ENCODE results near the gene VKORC1. TPM values are rescaled to one million over a fixed set of nuclear protein-coding genes. Genes with fewer than 3 reads are reported as not detected.
"Not testable (repeated sequence)": the region's sequence is repeated elsewhere in the genome, so short reads cannot be mapped to it uniquely, and the experiment has no call there.

The VKORC1 gene
- total RNA-seq, 1 donor from 2014 or later: 32.6 TPM

GRCh38 chr16:31108794-31109558 is 14.4 kb upstream of the VKORC1 start:
- FAIRE-seq (no peak), DNase-seq (ENCODE audit: low read depth) (no peak)
- no peaks in the 10 kb centered on the region for H3K27me3 ChIP-seq (ENCODE audit: control insufficient read depth, insufficient read depth, low read length)
- no peak for TF ChIP-seq CTCF (IDR thresholded peaks at IDR 0.05; ENCODE audit: insufficient read depth, low read length, severe bottlenecking)
- peaks cover 16% of the 10 kb centered on the region for H3K36me3 ChIP-seq (ENCODE audit: control insufficient read depth, insufficient read depth, low read length)
- H3K4me3 ChIP-seq (ENCODE audit: low read depth, low read length): peak overlapping the region; percentile 96

GRCh38 chr16:31108035-31108793 is 13.6 kb upstream of the VKORC1 start, which contains the start of gene BCKDK:
BCKDK (plus strand) TSS chr16:31108386; CDS start chr16:31109224, 838 bp downstream.
- no peak for FAIRE-seq
- H3K27me3 ChIP-seq (ENCODE audit: control insufficient read depth, insufficient read depth, low read length): no peaks in the 10 kb centered on the region
- H3K4me3 ChIP-seq (ENCODE audit: low read depth, low read length): peak within 1 kb of the TSS; percentile 96
- DNase-seq (ENCODE audit: low read depth): no peak
- TF ChIP-seq CTCF (IDR thresholded peaks at IDR 0.05; ENCODE audit: insufficient read depth, low read length, severe bottlenecking): no peak
- peaks cover 16% of the 10 kb centered on the region for H3K36me3 ChIP-seq (ENCODE audit: control insufficient read depth, insufficient read depth, low read length)

GRCh38 chr16:31107465-31107867 is 12.9 kb upstream of the VKORC1 start:
- H3K27me3 ChIP-seq (ENCODE audit: control insufficient read depth, insufficient read depth, low read length): no peaks in the 10 kb centered on the region
- peaks cover 16% of the 10 kb centered on the region for H3K36me3 ChIP-seq (ENCODE audit: control insufficient read depth, insufficient read depth, low read length)
- no peak for FAIRE-seq

GRCh38 chr16:31106509-31107464 is 12.2 kb upstream of the VKORC1 start:
- DNase-seq (ENCODE audit: low read depth) (no peak), FAIRE-seq (no peak)
- no peak overlapping the region for H3K4me3 ChIP-seq (ENCODE audit: low read depth, low read length)
- no peak for TF ChIP-seq CTCF (IDR thresholded peaks at IDR 0.05; ENCODE audit: insufficient read depth, low read length, severe bottlenecking)
- peaks cover 16% of the 10 kb centered on the region for H3K36me3 ChIP-seq (ENCODE audit: control insufficient read depth, insufficient read depth, low read length)
- H3K27me3 ChIP-seq (ENCODE audit: control insufficient read depth, insufficient read depth, low read length): no peaks in the 10 kb centered on the region

More at GRCh38 chr16:31107465-31107867, 12.9 kb upstream of the VKORC1 start:
- no peak overlapping the region for H3K4me3 ChIP-seq (ENCODE audit: low read depth, low read length)
- DNase-seq (ENCODE audit: low read depth): no peak
- no peak for TF ChIP-seq CTCF (IDR thresholded peaks at IDR 0.05; ENCODE audit: insufficient read depth, low read length, severe bottlenecking)

GRCh38 chr16:31105677-31106213 is 11.1 kb upstream of the VKORC1 start:
- no peak for FAIRE-seq
- Histone ChIP-seq H3K27me3 (ENCODE audit: control insufficient read depth, insufficient read depth, low read length) (no peaks in the 10 kb centered on the region), H3K36me3 (ENCODE audit: control insufficient read depth, insufficient read depth, low read length) (peaks cover 12% of the 10 kb centered on the region), H3K4me3 (ENCODE audit: low read depth, low read length) (no peak overlapping the region)
- peak; percentile 77 for TF ChIP-seq CTCF (IDR thresholded peaks at IDR 0.05; ENCODE audit: insufficient read depth, low read length, severe bottlenecking)
- no peak for DNase-seq (ENCODE audit: low read depth)

- not testable (repeated sequence) for H3K36me3 ChIP-seq (ENCODE audit: control insufficient read depth, insufficient read depth, low read length); H3K4me3 ChIP-seq (ENCODE audit: low read depth, low read length); H3K27me3 ChIP-seq (ENCODE audit: control insufficient read depth, insufficient read depth, low read length); FAIRE-seq; DNase-seq (ENCODE audit: low read depth)
These were observed 6.5 kb upstream of the VKORC1 start for GRCh38 chr16:31100876-31101641.
